IPS DF 19.7 (cell line): Measurements from ENCODE around the gene PRKCE.
"Not testable (repeated sequence)": the region's sequence is repeated elsewhere in the genome, so short reads cannot be mapped to it uniquely, and the experiment has no call there.

Source experiments
- DNase-seq: peaks from one replicate; pipeline ENCODE4 v3.0.0-alpha.2; 2013; ENCODE audit warnings: low read depth, low spot score

PRKCE gene

DNA sequence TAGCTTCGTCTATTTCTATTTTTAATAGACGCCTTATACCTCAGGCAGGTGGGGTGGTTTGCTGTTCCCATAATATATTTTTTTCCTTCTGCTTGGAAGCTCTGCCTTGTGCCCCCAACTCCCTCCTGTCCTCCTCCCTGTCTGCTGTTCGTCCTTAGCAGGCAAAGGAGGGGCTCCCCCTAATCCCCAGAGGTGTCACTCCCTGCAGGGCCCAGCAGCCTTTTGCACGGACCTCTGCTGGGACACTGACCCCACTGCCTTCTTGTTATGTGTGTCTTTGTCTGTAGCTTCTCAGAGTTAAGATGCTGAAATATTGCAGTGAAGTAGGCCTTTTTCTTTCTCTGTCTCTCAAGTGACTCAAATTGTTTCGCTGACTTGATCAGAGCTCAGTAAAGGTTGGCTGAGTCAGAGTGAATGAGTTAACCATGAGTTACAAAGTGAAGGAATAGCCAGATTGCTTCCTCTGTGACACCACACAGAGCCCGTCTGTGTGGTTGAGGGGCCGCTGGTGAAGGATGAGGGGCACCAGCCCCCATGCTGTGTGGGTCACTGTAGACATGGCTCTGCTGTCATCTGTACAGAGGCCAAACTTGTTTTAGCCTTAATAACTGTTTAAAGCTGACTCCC lies 47.7 kb downstream of the PRKCE start:
- no peak for DNase-seq

DNA sequence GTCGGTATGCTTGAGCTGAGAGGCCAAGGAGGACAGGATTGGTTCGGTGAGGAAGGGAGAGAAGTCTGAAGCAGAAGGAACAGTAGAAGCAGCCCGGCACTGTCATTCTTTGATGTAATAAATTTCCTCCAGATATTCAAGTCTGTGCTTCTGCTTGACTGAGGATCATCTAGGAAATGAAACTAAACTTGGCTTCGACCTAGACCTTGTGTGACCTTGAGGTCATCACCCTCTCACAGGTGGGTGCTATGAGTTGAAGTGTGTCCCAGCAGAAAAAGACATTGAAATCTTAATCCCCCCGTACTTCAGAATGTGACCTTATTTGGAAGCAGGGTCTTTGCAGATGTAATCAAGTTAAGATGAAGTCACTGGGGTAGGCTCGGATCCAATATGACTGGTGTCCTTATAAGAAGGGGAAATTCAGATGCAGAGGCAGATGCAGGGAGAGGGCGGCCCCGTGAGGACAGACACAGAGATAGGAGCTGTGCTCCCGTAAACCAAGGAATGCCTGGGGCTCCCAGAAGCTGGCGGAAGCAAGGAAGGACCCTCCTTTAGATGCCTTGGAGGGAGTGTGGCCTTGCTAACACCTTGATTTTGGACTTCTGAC lies 49.0 kb downstream of the PRKCE start:
- DNase-seq: no peak

DNA sequence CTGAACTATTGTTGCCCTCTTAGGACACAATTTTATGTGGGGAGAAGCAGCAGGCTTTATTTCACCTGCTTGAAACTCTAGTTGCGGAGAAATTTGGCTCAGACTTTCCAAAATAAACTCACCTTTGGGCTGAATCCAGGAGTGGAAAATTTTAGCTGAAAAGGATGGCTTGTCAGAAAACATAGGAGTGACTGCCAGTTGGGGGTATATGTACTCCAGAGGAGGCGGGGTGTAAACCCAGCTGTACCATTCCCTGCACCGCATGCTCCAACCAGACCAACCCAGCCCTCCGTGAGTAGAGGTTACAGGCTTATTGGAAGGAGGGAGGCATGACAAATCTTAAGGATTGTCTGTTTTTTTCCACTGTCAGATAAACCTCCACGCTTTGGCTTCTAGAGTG lies 53.8 kb downstream of the PRKCE start:
- no peak for DNase-seq

DNA sequence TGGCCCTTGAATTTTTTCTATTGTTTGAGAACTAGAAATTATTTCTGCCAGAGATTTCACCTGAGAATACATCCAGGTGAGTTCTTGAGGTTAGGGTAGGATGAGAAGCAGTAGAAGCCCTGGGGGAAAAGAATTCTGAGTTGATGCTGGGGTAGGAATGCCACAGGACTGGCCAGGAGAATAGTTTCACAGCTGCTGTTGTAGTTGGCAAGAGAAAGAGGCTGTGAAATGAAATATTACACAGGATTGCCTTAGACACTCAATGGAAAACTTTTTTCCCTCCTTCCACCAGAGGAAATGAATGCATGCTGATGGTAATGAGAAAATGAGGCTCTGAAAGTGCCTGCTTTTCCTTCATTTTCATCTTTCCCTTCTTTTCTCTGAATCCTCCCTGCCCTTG lies 54.6 kb downstream of the PRKCE start:
- no peak for DNase-seq

DNA sequence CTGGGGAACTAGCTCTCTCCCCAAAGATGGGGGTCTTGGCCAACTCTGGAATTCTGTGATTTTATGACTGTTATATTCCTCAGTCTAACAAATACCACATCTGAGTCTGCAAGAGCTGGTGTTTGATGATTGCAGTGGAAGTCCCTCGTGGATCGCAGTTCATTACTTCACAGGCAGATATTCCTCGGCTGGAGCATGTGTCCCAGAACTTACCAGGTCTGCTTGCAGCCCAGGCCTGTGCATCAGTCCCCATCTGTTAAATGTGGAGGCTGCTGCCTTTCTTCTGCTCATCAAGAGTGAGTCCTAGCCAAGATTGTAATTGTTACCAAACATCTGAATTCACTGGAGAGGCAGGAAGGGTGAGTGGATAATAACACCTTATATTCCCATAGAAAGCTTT lies 55.5 kb downstream of the PRKCE start:
- DNase-seq: no peak

DNA sequence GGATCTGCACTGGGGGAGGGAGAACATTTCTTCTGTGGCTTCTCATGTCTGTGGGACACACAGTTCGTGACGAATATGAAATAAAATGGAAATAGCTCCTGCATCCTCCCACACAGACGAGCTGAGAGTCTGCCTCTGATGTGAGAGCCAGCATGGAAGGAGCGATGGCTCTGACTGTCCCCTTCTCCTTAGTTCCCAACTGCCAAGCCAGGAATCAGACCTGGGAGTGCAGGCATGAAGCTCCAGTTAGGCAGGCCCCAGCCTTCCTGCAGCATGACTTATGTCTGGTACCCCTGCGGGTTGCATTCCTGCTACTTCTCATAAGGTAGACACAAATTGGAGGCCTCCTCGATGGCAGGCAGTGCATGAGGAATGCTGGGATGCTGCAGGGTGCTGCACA lies 56.2 kb downstream of the PRKCE start:
- no peak for DNase-seq

DNA sequence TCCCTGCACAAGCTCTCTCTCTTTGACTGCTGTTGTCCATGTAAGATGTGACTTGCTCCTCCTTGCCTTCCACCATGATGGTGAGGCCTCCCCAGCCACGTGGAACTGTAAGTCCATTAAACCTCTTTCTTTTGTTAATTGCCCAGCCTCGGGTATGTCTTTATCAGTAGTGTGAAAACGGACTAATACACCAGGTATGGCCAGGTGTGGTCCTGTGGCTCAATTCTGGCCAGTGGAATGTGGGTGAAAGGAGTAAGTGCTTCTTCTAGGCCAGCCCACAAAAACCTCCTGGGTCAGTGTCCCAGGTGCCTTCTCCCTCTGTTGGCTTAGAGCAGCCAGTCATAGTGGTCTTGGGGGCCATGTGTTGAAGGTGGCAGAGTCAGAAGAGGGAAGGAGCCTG lies 57.0 kb downstream of the PRKCE start:
- DNase-seq: no peak

DNA sequence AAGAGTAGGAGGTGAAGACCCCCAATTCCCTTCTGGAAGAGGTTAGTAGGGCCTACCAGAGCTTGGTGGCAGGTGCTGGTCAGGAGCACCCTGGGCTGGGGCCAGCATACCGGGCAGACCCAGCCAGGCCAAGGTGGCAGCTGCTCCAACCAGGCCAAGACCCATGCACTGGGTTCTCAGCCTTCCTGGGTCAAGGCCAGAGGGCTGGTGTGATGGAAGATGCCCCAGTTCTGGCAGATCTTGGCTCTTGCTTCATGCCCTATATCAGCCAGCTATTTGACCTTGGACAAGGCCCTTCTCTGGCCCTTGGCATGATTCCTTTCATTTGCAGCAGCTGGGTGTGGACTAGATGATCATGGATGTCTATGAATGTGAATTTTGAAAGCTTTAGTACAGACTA lies 57.7 kb downstream of the PRKCE start:
- no peak for DNase-seq

DNA sequence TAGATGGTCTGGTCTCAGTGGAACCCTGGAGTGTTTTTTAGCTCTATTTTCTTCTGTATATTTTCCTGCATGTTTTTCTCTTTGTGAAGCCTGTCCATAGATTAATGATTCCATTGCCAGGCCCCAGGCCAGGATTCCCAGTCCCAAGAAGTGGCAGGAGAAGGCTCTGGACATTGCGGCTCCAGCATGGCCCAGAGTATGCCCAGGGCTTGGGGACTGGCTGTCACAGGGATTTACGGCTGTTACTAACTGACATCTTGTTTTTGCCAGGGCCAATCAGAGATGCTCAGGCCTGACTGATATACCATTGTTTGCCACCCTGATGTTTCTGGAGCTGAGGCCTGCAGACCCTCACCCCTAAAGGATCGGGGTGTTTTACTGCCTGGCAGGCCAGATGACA lies 59.0 kb downstream of the PRKCE start:
- DNase-seq: no peak

DNA sequence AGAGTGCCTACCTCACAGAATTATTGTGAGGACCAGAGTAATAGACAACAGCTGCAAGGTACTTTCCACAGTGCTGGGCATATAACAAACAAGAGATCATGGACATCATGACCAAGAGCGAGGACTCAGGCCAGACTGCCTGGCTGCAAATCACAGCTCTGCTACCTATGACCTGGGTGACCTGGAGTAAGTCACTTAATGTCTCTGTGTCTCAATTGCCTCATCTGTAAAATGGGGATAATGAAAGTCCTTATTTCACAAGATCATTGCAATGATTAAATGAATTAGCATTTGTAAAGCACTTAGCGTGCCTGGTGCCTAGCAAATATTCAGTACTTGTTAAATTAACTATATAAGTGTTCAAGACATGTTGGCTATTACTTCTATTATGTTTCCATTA lies 59.7 kb downstream of the PRKCE start:
- no peak for DNase-seq

DNA sequence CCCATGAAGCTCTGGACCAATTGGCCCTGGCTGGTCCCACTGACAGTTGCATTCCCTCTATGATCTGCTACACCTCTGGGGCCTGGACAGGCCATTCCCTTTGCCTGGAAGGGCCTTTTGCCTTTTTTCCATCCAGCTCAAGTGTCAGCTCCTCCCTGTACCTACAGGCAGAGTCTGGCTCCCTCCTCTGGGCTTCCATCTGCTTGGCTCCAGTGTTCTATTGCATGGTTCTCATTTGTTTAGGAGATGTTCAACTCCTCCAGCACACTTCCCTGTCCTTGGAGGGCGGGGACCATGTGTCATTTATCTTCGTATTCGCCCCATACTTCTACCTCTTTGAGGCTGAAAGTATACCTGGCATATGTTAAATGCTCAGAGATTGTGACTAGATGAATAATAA lies 61.1 kb downstream of the PRKCE start:
- DNase-seq: no peak

DNA sequence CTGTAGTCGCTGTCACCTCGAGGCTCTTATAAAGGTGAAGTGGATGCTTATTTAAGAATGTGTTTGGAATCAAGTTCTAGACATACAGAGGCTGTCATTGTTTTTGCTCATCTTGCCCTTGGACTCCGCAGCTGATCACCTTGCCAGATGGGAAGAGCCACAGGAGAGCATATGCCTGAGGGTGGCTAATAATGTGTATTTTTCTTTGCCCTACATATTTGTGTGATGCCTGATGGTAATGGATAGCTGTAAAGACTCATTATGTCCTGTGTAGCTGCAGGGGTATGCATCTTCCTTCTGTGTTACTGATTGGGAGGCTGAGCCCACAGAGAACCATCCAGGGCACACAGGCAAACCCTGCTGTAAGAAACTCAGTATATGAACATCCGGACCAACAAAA lies 61.7 kb downstream of the PRKCE start:
- DNase-seq: no peak

DNA sequence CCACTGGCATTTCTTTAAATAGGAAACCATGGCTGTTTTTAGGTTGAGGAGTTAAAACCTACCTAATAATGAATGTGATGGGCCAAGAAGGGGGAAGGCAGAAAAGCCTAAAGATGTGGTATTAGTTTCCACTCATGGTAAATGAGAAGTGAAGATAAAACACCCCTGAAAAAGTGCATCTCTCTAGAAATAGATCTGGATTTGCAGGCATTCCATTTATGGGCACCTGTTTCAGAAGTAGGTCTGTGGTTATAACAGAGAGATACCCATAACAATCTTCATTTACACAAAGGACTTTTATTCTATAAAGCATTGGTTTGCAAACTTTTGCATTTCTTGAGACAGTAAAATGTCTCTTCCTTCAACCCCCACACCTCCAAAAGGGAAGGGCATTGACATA lies 62.1 kb downstream of the PRKCE start:
- DNase-seq: no peak

DNA sequence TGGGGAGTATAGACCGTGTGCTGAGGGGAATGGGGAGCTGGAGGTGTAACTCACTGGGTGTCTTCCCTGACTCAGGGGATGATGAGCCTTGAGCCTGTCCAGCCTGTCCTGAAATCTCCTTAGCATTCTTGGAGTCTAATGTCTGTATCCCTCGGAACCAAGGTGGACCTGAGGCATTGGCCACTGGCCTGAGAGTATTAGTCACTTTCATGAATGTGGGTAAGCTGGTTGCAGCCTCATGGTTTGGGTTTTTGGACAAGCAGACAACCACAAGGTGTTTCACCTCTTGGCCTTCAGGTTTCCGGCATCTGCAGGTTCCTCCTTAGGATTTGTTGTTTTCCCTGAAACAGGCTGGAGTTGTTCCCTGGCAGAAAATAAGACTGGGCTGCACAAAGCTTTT lies 63.2 kb downstream of the PRKCE start:
- no peak for DNase-seq

DNA sequence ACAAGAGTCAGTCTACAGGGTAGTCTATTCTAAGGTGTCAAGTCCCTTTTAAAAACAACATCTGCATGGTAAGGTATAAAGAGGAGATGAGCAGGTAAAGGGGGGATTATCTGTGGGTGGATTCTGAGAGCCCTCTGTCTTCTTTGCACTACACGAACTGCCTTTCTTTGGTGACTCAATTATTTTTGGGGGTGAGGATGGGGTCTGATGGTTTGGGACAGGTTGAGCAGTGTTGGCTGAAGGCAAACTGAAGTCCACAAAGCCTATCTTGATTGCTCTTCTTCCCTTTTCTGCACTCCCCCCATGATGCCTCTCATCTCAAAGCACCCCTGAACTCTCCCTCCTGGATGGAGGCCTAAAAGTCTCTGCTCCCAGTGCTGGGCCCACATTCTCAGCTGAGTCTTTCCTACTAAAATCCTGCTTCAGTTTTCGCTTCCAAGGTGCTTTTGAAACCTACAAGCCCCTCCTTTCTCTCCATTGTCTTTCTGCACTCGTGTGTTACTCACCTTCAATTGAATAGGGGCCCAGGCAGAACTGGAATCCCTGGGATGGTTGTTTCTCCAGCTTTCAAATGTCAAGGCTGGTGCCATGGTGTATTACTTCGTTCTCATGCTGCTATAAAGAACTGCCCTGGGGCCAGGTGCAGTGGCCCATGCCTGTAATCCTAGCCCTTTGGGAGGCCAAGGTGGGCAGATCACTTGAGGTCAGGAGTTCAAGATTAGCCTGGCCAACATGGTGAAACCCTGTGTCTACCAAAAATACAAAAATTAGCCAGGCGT lies 64.3 kb downstream of the PRKCE start:
- DNase-seq: no peak

DNA sequence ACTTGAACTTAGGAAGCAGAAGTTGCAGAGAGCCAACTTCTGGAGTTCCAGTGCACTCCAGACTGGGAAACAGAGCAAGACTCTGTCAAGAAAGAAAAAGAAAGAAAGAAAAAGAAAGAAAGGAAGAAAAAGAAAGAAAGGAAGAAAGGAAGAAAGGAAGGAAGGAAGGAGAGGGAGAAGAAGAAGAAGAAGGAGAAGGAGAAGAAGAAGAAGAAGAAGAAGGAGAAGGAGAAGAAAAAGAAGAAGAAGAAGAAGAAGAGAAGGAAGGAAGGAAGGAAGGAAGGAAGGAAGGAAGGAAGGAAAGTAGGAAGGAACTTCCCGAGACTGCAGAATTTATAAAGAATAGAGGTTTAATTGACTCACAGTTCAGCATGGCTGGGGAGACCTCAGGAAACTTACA lies 65.0 kb downstream of the PRKCE start:
- DNase-seq: not testable (repeated sequence)

DNA sequence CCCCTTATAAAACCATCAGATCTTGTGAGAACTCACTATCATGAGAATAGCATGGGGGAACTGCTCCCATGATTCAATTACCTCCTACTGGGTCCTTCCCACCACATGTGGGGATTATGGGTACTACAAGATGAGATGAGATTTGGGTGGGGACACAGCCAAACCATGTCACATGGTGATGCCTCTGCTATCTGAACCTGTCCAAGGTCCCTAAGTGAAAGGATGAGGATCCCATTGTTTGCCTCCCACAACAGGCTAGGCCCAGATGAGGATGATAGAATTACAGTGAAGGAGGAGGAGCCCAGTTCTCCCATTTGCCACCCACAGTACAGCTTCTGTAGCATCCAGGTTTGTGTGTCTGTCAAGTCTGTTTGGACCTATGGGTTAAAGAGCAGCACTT lies 65.4 kb downstream of the PRKCE start:
- no peak for DNase-seq

DNA sequence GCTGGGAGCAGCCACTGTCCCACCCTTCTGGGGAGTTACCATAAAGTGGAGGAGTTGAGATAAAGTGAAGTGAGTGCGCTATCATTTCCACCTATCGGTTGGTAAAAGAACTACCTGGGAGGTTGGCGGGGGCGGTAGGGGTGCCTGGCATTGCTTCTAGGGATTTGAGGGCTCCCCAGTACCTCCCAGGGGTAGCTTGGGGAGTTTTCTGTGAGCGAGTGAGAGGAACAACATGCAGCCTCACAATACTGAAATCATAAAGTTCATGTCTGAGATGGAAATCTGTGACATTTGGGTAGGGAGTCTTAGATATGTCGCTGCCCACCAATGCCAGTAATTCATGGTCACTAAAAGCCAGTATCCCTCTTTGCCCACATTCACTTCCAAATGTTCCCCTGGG lies 68.7 kb downstream of the PRKCE start:
- DNase-seq: no peak

DNA sequence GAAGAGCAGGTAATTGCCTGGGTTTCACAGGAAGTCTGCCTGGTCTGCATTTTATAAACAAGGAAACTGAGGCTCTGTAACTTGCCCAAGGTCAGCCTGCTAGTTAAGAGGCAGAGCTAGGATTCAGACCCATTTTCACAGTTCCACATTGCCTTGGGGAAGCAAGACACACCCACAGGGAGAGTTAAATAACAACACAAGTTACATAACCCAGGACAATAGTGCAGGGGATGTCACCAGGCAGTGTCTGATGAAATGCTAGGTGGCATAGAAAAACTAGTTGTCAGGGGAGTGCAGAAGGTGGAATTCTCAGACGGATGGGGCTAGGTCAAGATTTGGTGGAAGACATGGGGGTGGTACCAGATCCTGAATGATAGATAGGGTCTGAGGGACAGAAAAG lies 69.7 kb downstream of the PRKCE start:
- no peak for DNase-seq

DNA sequence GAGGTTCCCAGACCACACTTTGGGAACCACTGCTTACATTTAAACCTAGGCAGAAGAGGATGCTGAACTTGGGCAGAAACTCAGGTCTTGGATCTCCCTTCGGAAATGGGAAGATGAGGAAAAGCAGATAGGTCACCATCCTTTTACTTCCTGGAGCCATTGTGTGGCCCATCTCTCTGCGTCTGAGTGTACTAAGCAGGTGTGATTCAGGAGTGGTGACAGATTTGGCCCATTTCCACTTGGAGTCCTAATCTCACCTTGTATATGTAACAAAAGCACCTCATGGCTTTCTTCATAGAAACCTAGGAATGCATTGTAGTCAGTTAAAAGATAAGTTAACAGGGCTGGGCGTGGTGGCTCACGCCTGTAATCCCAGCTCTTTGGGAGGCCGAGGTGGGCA lies 71.0 kb downstream of the PRKCE start:
- DNase-seq: no peak

DNA sequence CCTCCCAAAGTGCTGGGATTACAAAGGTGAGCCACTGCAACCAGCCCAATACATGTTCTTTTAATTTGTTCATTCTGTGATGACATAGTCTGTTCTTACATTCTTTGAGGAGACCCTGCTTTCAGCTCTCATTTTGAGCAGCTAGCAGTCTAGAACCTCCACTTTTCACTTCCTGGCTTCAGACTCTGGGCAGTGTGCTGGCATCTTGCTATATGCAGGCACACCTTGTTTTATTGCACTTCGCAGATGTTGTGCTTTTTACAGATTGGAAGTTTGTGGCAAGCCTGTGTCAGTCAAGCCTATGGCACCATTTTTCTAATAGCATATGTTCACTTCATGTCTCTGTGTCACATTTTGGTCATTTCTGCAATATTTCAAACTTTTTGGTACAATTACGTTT lies 72.4 kb downstream of the PRKCE start:
- DNase-seq: no peak

DNA sequence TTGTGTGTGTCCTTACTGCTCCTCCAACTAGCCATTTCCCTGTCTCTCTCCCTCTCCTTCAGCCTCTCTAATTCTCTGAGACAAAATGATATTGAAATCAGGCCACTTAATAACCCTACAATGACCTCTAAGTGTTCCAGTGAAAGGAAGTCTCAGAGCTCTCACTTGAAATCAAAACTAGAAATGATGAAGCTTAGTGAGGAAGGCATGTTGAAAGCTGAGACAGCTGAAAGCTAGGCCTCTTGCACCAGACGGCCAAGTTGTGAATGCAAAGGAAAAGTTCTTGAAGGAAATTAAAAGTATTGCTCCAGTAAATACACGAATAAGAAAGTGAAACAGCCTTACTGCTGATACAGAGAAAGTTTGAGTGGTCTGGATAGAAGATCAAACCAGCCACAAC lies 72.9 kb downstream of the PRKCE start:
- no peak for DNase-seq

DNA sequence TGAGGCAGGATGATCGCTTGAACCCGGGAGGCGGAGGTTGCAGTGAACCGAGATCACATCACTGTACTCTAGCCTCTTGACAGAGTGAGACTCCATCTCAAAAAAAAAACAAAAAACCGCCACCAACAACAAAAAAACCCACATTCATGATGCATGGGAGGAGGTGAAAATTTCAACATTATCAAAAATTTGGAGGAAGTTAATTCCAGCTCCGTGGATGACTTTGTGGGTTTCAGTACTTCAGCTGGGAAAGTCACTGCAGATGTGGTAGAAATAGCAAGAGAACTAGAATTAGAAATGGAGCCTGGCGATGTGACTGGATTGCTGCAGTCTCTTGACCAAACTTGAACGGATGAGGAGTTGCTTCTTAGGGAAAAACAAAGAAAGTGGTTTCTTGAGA lies 74.3 kb downstream of the PRKCE start:
- no peak for DNase-seq
